Measurements from ENCODE around the gene DBH. TPM values are rescaled to one million over a fixed set of nuclear protein-coding genes. Genes with fewer than 3 reads are reported as not detected.

Gene DBH
- total and polyA plus RNA-seq, 5 donors = 0.05 to 0.14 (median 0.09) TPM; not detected in 2

GRCh38 chr9:133694686-133695085 is 58.5 kb downstream of the DBH start:
- DNase-seq = no peak
- WGBS = 91% methylated on average over 3 of the region's 3 CpGs
- no peak for ATAC-seq

GRCh38 chr9:133696071-133696472 is 59.9 kb downstream of the DBH start:
- H3K9me3 ChIP-seq (ENCODE audit: control insufficient read depth, low read length) = no peaks in the 10 kb centered on the region
- no peaks in the 10 kb centered on the region for H3K27me3 ChIP-seq (ENCODE audit: control insufficient read depth, insufficient read depth)
- DNase-seq (peak in 1 of 3 donors; percentile 45), ATAC-seq (no peak)
- no peaks in the 10 kb centered on the region for H3K4me1 ChIP-seq (ENCODE audit: control insufficient read depth, insufficient read depth, low read length)
- no peak overlapping the region for H3K27ac ChIP-seq (ENCODE audit: low read length)
- H3K4me3 ChIP-seq (ENCODE audit: low read length) = no peak overlapping the region
- intact Hi-C loops (cut with DNase I) = no loop called here
- WGBS = 86% methylated on average over 12 of the region's 12 CpGs

More at GRCh38 chr9:133694686-133695085, 58.5 kb downstream of the DBH start:
- Histone ChIP-seq H3K27me3 (ENCODE audit: control insufficient read depth, insufficient read depth) (no peaks in the 10 kb centered on the region), H3K4me3 (ENCODE audit: low read length) (no peak overlapping the region), H3K27ac (ENCODE audit: low read length) (no peak overlapping the region), H3K4me1 (ENCODE audit: control insufficient read depth, insufficient read depth, low read length) (no peaks in the 10 kb centered on the region), H3K9me3 (ENCODE audit: control insufficient read depth, low read length) (no peaks in the 10 kb centered on the region)
- intact Hi-C loops (cut with DNase I) = no loop called here

- WGBS = 99% methylated on average over 6 of the region's 6 CpGs
- Histone ChIP-seq H3K4me1 (ENCODE audit: control insufficient read depth, insufficient read depth, low read length) (no peaks in the 10 kb centered on the region), H3K9me3 (ENCODE audit: control insufficient read depth, low read length) (no peaks in the 10 kb centered on the region), H3K4me3 (ENCODE audit: low read length) (no peak overlapping the region), H3K27me3 (ENCODE audit: control insufficient read depth, insufficient read depth) (no peaks in the 10 kb centered on the region), H3K27ac (ENCODE audit: low read length) (no peak overlapping the region)
- DNase-seq = no peak
- ATAC-seq = no peak
- intact Hi-C loops (cut with DNase I) = no loop called here
These were observed 63.4 kb downstream of the DBH start for GRCh38 chr9:133699546-133699945.

GRCh38 chr9:133700819-133701320 is 64.7 kb downstream of the DBH start:
- intact Hi-C loops (cut with DNase I) = no loop called here
- H3K27me3 ChIP-seq (ENCODE audit: control insufficient read depth, insufficient read depth) = no peaks in the 10 kb centered on the region

GRCh38 chr9:133701321-133701980 is 65.3 kb downstream of the DBH start:
- Histone ChIP-seq H3K27ac (ENCODE audit: low read length) (no peak overlapping the region), H3K27me3 (ENCODE audit: control insufficient read depth, insufficient read depth) (no peaks in the 10 kb centered on the region), H3K9me3 (ENCODE audit: control insufficient read depth, low read length) (no peaks in the 10 kb centered on the region), H3K4me3 (ENCODE audit: low read length) (no peak overlapping the region), H3K4me1 (ENCODE audit: control insufficient read depth, insufficient read depth, low read length) (no peaks in the 10 kb centered on the region)
- ATAC-seq (no peak), DNase-seq (peak in 2 of 3 donors; percentile 55 to 61)
- WGBS = 62% methylated on average over 33 of the region's 33 CpGs
- intact Hi-C loops (cut with DNase I) = no loop called here

More at GRCh38 chr9:133700819-133701320, 64.7 kb downstream of the DBH start:
- Histone ChIP-seq H3K4me1 (ENCODE audit: control insufficient read depth, insufficient read depth, low read length) (no peaks in the 10 kb centered on the region), H3K9me3 (ENCODE audit: control insufficient read depth, low read length) (no peaks in the 10 kb centered on the region), H3K4me3 (ENCODE audit: low read length) (no peak overlapping the region), H3K27ac (ENCODE audit: low read length) (no peak overlapping the region)
- WGBS = 62% methylated on average over 4 of the region's 4 CpGs
- ATAC-seq (no peak), DNase-seq (no peak)

GRCh38 chr9:133701981-133702797 is 66.0 kb downstream of the DBH start:
- H3K4me3 ChIP-seq (ENCODE audit: low read length) = no peak overlapping the region
- ATAC-seq (peak; percentile 61 to 68), DNase-seq (peak in 2 of 3 donors; percentile 80 to 89)
- no peak overlapping the region for H3K27ac ChIP-seq (ENCODE audit: low read length)
- no peaks in the 10 kb centered on the region for H3K4me1 ChIP-seq (ENCODE audit: control insufficient read depth, insufficient read depth, low read length)
- WGBS = 29% methylated on average over 39 of the region's 39 CpGs
- no peaks in the 10 kb centered on the region for H3K27me3 ChIP-seq (ENCODE audit: control insufficient read depth, insufficient read depth)
- intact Hi-C loops (cut with DNase I) = no loop called here
- H3K9me3 ChIP-seq (ENCODE audit: control insufficient read depth, low read length) = no peaks in the 10 kb centered on the region

GRCh38 chr9:133702798-133703590 is 66.8 kb downstream of the DBH start:
- no peaks in the 10 kb centered on the region for H3K4me1 ChIP-seq (ENCODE audit: control insufficient read depth, insufficient read depth, low read length)
- intact Hi-C loops (cut with DNase I) = no loop called here
- WGBS = 34% methylated on average over 39 of the region's 39 CpGs
- no peaks in the 10 kb centered on the region for H3K27me3 ChIP-seq (ENCODE audit: control insufficient read depth, insufficient read depth)
- H3K4me3 ChIP-seq (ENCODE audit: low read length) = no peak overlapping the region
- no peak overlapping the region for H3K27ac ChIP-seq (ENCODE audit: low read length)
- peak in 1 of 2 donors; percentile 5 for ATAC-seq
- H3K9me3 ChIP-seq (ENCODE audit: control insufficient read depth, low read length) = no peaks in the 10 kb centered on the region
- DNase-seq = peak in 2 of 3 donors; percentile 22 to 65

- DNase-seq = peak in 2 of 3 donors; percentile 40 to 51
- H3K4me1 ChIP-seq (ENCODE audit: control insufficient read depth, insufficient read depth, low read length) = no peaks in the 10 kb centered on the region
- no peak overlapping the region for H3K4me3 ChIP-seq (ENCODE audit: low read length)
- H3K9me3 ChIP-seq (ENCODE audit: control insufficient read depth, low read length) = no peaks in the 10 kb centered on the region
- no peak for ATAC-seq
- 81% methylated on average over 21 of the region's 21 CpGs for WGBS
- intact Hi-C loops (cut with DNase I) = no loop called here
- H3K27ac ChIP-seq (ENCODE audit: low read length) = no peak overlapping the region
- H3K27me3 ChIP-seq (ENCODE audit: control insufficient read depth, insufficient read depth) = no peaks in the 10 kb centered on the region
These were observed 67.6 kb downstream of the DBH start for GRCh38 chr9:133703591-133704399.

GRCh38 chr9:133704711-133705181 is 68.6 kb downstream of the DBH start:
- intact Hi-C loops (cut with DNase I) = no loop called here
- no peak for ATAC-seq
- peak in 1 of 3 donors; percentile 44 for DNase-seq
- H3K4me3 ChIP-seq (ENCODE audit: low read length) = no peak overlapping the region
- H3K4me1 ChIP-seq (ENCODE audit: control insufficient read depth, insufficient read depth, low read length) = no peaks in the 10 kb centered on the region
- H3K9me3 ChIP-seq (ENCODE audit: control insufficient read depth, low read length) = no peaks in the 10 kb centered on the region
- H3K27ac ChIP-seq (ENCODE audit: low read length) = no peak overlapping the region
- 91% methylated on average over 23 of the region's 23 CpGs for WGBS
- no peaks in the 10 kb centered on the region for H3K27me3 ChIP-seq (ENCODE audit: control insufficient read depth, insufficient read depth)

- 83% methylated on average over 10 of the region's 10 CpGs for WGBS
These were observed 69.4 kb downstream of the DBH start for GRCh38 chr9:133705576-133705975.

More at GRCh38 chr9:133705576-133705975, 69.4 kb downstream of the DBH start:
- intact Hi-C loops (cut with DNase I) = no loop called here
- no peak for ATAC-seq
- Histone ChIP-seq H3K9me3 (ENCODE audit: control insufficient read depth, low read length) (no peaks in the 10 kb centered on the region), H3K27me3 (ENCODE audit: control insufficient read depth, insufficient read depth) (no peaks in the 10 kb centered on the region), H3K27ac (ENCODE audit: low read length) (no peak overlapping the region), H3K4me1 (ENCODE audit: control insufficient read depth, insufficient read depth, low read length) (no peaks in the 10 kb centered on the region), H3K4me3 (ENCODE audit: low read length) (no peak overlapping the region)
- DNase-seq = no peak
